MM.1S (cell line): ENCODE measurements around the gene AGBL1.

Experiments used
- EZH2 ChIP-seq: fragments of 300-600 bp; sonication (generic); optimal IDR thresholded peaks from 2 replicates; pipeline ENCODE3; 2017; ENCODE audit warnings: low read depth, mild to moderate bottlenecking, antibody characterized with exemption, low read length, mixed read lengths
- TF ChIP-seq, protein P1 (sequence below): fragments of 300-600 bp; sonication (generic); IDR thresholded peaks from 2 replicates; pipeline ENCODE4 v1.5.1; 2016; ENCODE audit warnings: antibody characterized with exemption, low read length, mixed read lengths

DNA sequence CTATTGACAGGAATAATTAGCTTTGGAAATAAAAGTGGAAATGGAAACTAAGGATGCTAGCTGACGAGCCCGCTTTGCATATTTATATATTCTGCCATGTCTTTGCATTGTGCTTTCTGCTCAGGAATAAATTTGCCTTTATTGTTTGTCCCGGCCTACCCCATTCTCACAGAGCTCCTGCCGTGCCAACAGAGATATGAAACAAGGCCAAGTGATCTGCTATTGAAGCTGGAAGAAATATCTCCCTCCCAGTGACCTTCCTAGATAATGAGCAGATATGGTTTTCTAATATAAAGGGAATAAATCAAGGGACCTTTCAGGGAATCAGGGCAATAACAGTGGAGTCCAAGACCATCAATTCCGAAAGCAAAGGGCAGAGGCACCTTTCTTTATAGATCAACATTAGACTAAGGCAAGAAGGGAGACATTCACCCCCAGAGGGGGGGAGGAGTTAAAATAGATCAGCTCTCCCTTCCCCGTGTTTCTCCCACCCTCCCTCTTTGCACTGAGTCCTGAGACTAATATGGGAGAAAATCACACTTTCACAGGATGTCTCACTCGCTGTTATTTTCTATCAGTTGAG is 664.6 kb downstream of the AGBL1 start:
- no peak for TF ChIP-seq EZH2
- TF ChIP-seq, protein P1, sequence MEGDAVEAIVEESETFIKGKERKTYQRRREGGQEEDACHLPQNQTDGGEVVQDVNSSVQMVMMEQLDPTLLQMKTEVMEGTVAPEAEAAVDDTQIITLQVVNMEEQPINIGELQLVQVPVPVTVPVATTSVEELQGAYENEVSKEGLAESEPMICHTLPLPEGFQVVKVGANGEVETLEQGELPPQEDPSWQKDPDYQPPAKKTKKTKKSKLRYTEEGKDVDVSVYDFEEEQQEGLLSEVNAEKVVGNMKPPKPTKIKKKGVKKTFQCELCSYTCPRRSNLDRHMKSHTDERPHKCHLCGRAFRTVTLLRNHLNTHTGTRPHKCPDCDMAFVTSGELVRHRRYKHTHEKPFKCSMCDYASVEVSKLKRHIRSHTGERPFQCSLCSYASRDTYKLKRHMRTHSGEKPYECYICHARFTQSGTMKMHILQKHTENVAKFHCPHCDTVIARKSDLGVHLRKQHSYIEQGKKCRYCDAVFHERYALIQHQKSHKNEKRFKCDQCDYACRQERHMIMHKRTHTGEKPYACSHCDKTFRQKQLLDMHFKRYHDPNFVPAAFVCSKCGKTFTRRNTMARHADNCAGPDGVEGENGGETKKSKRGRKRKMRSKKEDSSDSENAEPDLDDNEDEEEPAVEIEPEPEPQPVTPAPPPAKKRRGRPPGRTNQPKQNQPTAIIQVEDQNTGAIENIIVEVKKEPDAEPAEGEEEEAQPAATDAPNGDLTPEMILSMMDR = no peak
